Measurements from ENCODE around the gene EGFR.

EGFR gene

GRCh38 chr7:55073976-55074528 is 55.2 kb downstream of the EGFR start:
- H3K4me3 ChIP-seq (ENCODE audit: low read depth, low read length): no peak overlapping the region
- TF ChIP-seq, protein P1, sequence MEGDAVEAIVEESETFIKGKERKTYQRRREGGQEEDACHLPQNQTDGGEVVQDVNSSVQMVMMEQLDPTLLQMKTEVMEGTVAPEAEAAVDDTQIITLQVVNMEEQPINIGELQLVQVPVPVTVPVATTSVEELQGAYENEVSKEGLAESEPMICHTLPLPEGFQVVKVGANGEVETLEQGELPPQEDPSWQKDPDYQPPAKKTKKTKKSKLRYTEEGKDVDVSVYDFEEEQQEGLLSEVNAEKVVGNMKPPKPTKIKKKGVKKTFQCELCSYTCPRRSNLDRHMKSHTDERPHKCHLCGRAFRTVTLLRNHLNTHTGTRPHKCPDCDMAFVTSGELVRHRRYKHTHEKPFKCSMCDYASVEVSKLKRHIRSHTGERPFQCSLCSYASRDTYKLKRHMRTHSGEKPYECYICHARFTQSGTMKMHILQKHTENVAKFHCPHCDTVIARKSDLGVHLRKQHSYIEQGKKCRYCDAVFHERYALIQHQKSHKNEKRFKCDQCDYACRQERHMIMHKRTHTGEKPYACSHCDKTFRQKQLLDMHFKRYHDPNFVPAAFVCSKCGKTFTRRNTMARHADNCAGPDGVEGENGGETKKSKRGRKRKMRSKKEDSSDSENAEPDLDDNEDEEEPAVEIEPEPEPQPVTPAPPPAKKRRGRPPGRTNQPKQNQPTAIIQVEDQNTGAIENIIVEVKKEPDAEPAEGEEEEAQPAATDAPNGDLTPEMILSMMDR (IDR thresholded peaks at IDR 0.05; ENCODE audit: borderline replicate concordance, insufficient read depth, low read depth, low read length): no peak

DNA sequence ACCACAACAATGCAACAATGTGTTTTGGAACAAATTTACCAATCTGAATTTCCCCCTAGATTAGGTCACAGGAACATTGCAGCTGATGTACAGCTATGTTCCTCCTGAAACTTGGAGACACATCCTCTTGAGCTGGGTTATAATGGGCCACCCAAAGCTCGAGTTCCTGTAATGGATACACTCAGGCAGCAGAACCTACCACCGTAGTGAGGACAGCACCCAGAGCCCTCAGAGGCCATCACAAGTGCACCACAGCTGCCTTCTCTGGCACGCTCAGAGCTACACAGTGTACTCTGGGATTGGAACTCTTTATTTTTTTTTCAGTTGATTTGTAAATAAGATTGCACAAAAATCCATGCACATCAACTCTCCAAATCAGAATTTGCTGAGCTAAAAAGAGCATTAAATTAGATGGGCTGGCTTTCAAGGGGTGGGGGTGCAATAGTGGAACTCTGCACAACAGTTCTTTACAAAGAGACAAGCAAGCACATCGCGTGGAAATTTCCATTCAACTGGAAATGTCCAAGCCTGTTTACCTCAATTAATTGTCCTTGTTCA is 56.7 kb downstream of the EGFR start:
- TF ChIP-seq, protein P1 (IDR thresholded peaks at IDR 0.05; ENCODE audit: borderline replicate concordance, insufficient read depth, low read depth, low read length): no peak
- no peak overlapping the region for H3K4me3 ChIP-seq (ENCODE audit: low read depth, low read length)

- no peak overlapping the region for H3K4me3 ChIP-seq (ENCODE audit: low read depth, low read length)
- TF ChIP-seq, protein P1 (IDR thresholded peaks at IDR 0.05; ENCODE audit: borderline replicate concordance, insufficient read depth, low read depth, low read length): no peak
Measured at GRCh38 chr7:55077561-55078410, 59.0 kb downstream of the EGFR start.

DNA sequence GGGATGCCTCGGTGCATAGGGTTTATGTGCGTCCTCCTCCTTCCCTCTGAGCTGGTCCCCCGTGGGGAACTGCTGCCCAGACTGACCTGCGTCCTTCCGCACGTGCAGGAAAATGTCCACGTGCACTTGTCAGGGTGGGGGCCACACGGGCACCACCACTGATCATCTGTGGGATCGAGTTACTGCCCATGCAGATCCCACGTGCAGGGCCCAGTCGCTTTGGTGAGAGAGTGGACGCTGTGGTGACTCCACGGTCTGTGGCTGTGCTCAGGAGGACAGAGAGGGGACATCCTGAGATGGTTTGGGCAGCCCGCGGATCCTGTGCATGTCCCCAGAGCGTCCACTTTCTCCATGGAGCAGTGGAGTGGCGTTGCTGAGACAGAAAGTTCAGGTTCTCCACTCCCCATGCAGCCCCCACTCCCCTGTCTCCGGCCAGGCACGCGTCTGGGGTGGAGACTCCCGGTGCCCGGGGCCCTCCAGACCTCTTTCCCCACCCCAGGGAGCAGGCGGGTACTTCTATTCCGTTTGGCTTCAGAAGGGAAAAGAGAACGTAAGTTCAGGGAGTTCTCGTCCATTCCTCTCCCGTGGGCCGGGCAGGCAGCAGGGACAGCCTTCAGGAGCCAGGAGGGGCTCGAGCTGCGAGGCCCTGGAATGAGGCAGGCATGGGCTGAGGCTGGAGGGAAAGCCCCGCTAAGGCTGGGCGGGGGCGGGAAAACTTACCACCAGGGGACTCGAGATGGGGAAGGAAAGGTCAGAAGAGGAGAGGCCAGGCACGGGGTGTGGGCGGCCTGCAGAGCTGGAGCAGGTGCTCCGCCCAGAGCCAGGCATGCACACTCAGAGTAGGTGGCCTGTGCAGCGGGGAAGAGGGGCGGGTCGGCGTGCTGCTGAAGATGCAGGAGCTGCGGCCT is 59.9 kb downstream of the EGFR start:
- no peak overlapping the region for H3K4me3 ChIP-seq (ENCODE audit: low read depth, low read length)
- TF ChIP-seq, protein P1 (IDR thresholded peaks at IDR 0.05; ENCODE audit: borderline replicate concordance, insufficient read depth, low read depth, low read length): no peak

GRCh38 chr7:55080000-55080623 is 61.3 kb downstream of the EGFR start:
- H3K4me3 ChIP-seq (ENCODE audit: low read depth, low read length): no peak overlapping the region
- TF ChIP-seq, protein P1 (IDR thresholded peaks at IDR 0.05; ENCODE audit: borderline replicate concordance, insufficient read depth, low read depth, low read length): no peak

DNA sequence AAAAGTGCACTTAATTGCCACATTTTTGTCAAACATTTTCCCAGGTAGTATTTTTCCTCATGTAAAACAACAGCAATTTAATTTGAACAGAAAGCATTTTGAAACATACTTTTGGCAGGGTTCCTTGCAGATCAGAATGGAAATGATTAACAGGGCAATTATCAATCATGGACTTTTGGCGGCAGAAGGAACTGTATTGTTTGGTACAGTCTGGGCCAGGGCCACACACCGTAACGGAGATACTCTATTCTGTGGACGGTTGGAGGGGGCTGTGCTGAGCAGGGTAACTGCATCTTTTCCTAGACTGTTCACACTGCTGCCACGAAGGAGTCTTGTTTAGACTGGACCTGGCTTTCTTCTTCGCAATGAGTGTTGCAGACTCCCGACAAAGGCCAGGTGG is 62.3 kb downstream of the EGFR start:
- no peak overlapping the region for H3K4me3 ChIP-seq (ENCODE audit: low read depth, low read length)
- TF ChIP-seq, protein P1 (IDR thresholded peaks at IDR 0.05; ENCODE audit: borderline replicate concordance, insufficient read depth, low read depth, low read length): no peak

All from GM12875 (cell line).